ENCODE measurements around the gene LRRC8A. TPM values are rescaled to one million over a fixed set of nuclear protein-coding genes. Genes with fewer than 3 reads are reported as not detected.

The LRRC8A gene
- total RNA-seq, 1 experiment from 2014 or later: 22.0 TPM

- TF ChIP-seq JUND (IDR thresholded peaks at IDR 0.05) (no peak), MAX (IDR thresholded peaks at IDR 0.05) (no peak), ZNF274 (IDR thresholded peaks at IDR 0.05; ENCODE audit: low read depth, low read length) (no peak), EZH2 (IDR thresholded peaks at IDR 0.05) (no peak), POLR2AphosphoS5 (IDR thresholded peaks at IDR 0.05; ENCODE audit: low read depth, low read length) (no peak), CEBPB (IDR thresholded peaks at IDR 0.05; ENCODE audit: low read depth) (no peak), ELF1 (IDR thresholded peaks at IDR 0.05; ENCODE audit: borderline replicate concordance, low read depth) (no peak), CBX3 (IDR thresholded peaks at IDR 0.05; ENCODE audit: low read depth) (no peak), SRF (IDR thresholded peaks at IDR 0.05; ENCODE audit: low read depth) (no peak), POLR2A (IDR thresholded peaks at IDR 0.05; ENCODE audit: borderline replicate concordance, extremely low read depth, insufficient read depth, insufficient read length) (no peak), ZFX (IDR thresholded peaks at IDR 0.05) (no peak), FOSL1 (IDR thresholded peaks at IDR 0.05; ENCODE audit: low read depth) (no peak)
- TF ChIP-seq, protein P1, sequence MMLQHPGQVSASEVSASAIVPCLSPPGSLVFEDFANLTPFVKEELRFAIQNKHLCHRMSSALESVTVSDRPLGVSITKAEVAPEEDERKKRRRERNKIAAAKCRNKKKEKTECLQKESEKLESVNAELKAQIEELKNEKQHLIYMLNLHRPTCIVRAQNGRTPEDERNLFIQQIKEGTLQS (IDR thresholded peaks at IDR 0.05): no peak
- TF ChIP-seq, protein P2, sequence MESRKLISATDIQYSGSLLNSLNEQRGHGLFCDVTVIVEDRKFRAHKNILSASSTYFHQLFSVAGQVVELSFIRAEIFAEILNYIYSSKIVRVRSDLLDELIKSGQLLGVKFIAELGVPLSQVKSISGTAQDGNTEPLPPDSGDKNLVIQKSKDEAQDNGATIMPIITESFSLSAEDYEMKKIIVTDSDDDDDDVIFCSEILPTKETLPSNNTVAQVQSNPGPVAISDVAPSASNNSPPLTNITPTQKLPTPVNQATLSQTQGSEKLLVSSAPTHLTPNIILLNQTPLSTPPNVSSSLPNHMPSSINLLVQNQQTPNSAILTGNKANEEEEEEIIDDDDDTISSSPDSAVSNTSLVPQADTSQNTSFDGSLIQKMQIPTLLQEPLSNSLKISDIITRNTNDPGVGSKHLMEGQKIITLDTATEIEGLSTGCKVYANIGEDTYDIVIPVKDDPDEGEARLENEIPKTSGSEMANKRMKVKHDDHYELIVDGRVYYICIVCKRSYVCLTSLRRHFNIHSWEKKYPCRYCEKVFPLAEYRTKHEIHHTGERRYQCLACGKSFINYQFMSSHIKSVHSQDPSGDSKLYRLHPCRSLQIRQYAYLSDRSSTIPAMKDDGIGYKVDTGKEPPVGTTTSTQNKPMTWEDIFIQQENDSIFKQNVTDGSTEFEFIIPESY (IDR thresholded peaks at IDR 0.05; ENCODE audit: extremely low read depth, insufficient replicate concordance, low read length): no peak
- TF ChIP-seq, protein P3, sequence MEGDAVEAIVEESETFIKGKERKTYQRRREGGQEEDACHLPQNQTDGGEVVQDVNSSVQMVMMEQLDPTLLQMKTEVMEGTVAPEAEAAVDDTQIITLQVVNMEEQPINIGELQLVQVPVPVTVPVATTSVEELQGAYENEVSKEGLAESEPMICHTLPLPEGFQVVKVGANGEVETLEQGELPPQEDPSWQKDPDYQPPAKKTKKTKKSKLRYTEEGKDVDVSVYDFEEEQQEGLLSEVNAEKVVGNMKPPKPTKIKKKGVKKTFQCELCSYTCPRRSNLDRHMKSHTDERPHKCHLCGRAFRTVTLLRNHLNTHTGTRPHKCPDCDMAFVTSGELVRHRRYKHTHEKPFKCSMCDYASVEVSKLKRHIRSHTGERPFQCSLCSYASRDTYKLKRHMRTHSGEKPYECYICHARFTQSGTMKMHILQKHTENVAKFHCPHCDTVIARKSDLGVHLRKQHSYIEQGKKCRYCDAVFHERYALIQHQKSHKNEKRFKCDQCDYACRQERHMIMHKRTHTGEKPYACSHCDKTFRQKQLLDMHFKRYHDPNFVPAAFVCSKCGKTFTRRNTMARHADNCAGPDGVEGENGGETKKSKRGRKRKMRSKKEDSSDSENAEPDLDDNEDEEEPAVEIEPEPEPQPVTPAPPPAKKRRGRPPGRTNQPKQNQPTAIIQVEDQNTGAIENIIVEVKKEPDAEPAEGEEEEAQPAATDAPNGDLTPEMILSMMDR (IDR thresholded peaks at IDR 0.05 in 2 of 3, conservative IDR thresholded peaks at IDR 0.05 in 1 of 3; ENCODE audit: borderline replicate concordance in 1 of 3, insufficient read depth in 1 of 3, low read depth in 2 of 3, low read length in 2 of 3): no peak
- H3K36me3 ChIP-seq (ENCODE audit: control insufficient read depth in 1 of 2, insufficient read depth in 2 of 2, low read length in 2 of 2): peaks cover 6 to 14% of the 10 kb centered on the region in 2 experiments; a peak in 3 of 4 replicates
- intact Hi-C loops (cut with micrococcal nuclease): no loop called here
- RAD21 ChIA-PET (ENCODE audit: low non-redundant PET in 1 of 2, low total read pairs in 2 of 2, uncharacterized antibody in 2 of 2, unreplicated experiment in 2 of 2): no interaction called here
- peaks cover 17% of the 10 kb centered on the region; the same call in 1 of the 2 replicates for H3K79me2 ChIP-seq (ENCODE audit: insufficient read depth, low read length)
- H4K20me1 ChIP-seq (ENCODE audit: insufficient read depth): no peaks in the 10 kb centered on the region
- CTCF ChIA-PET: no interaction called here
- BruUV-seq (replicated peaks): no TSS peak
- ATAC-seq: no peak
- H3K9ac ChIP-seq (ENCODE audit: low read length): no peak overlapping the region
- no peak overlapping the region for H3K4me3 ChIP-seq (replicated peaks in 1 of 2; ENCODE audit: low read depth in 1 of 2, low read length in 2 of 2)
- no peaks in the 10 kb centered on the region for H3K27me3 ChIP-seq (ENCODE audit: insufficient read depth, low read length)
- DNase-seq (ENCODE audit: low read depth, low spot score): no peak
- no peaks in the 10 kb centered on the region for H3K9me2 ChIP-seq (ENCODE audit: insufficient read depth)
- no peaks in the 10 kb centered on the region for H3K9me3 ChIP-seq (ENCODE audit: control insufficient read depth in 1 of 2, insufficient read depth in 1 of 2, low read depth in 1 of 2, low read length in 2 of 2)
- H3K27ac ChIP-seq (ENCODE audit: low read depth, low read length): no peak overlapping the region
- H3K4me1 ChIP-seq (ENCODE audit: control insufficient read depth in 1 of 2, insufficient read depth in 2 of 2, low read length in 2 of 2): peaks cover 14 to 32% of the 10 kb centered on the region in 2 experiments
- no peak overlapping the region for H2AFZ ChIP-seq (ENCODE audit: low read depth, low read length, poor library complexity, severe bottlenecking)
- peak overlapping the region; percentile 65; the same call in 1 of the 2 replicates for H3K4me2 ChIP-seq (ENCODE audit: low read length)
- POLR2A ChIA-PET: no interaction called here
Observed at GRCh38 chr9:128910906-128911305, 29.0 kb downstream of the LRRC8A start.
